Colonic mucosa (tissue), 4 donors: ENCODE measurements around the gene AUTS2. TPM values are rescaled to one million over a fixed set of nuclear protein-coding genes. Genes with fewer than 3 reads are reported as not detected.

Experiments used
- DNase-seq: peaks from one replicate; pipeline ENCODE4 v3.0.0-alpha.2; 2020
- H3K27ac ChIP-seq: fragments of 200-600 bp; one replicate; pipeline ENCODE4 v1.8.0; 2021
- H3K27me3 ChIP-seq: fragments of 200-600 bp; one replicate; pipeline ENCODE4 v1.8.0; 2021
- H3K36me3 ChIP-seq: fragments of 200-600 bp; one replicate; pipeline ENCODE4 v1.8.0; 2021
- H3K4me1 ChIP-seq: fragments of 200-600 bp; one replicate; pipeline ENCODE4 v1.8.0; 2021; ENCODE audit warnings: mild to moderate bottlenecking
- H3K4me3 ChIP-seq: fragments of 200-600 bp; one replicate; pipeline ENCODE4 v1.8.0; 2021
- H3K9ac ChIP-seq, 2 donors: one replicate each; pipeline ENCODE4 v1.7.0; 2013; ENCODE audit warnings: control low read depth in 2 of 2, low read depth in 2 of 2, low read length in 2 of 2
- H3K9me3 ChIP-seq: fragments of 200-600 bp; one replicate; pipeline ENCODE4 v1.8.0; 2021
- intact Hi-C: fragments of 100-400 bp; cut with DNase I; formaldehyde crosslinking; loops from one replicate; pipeline ENCODE4 v1.14.1; 2022
- total RNA-seq, 2 donors: library from RNA; stranded (reverse); fragmentation: NEBNext Ultra II Directional in 1 of 2; extraction: Animal tissue kit (Norgen Biotek cat#: 25700) in 1 of 2; gene quantifications; one replicate each; pipeline ENCODE4 v1.2.1, GENCODE V29; 2021
- TF ChIP-seq, protein P1 (sequence below): fragments of 200-600 bp; IDR thresholded peaks from one replicate; pipeline ENCODE4 v1.8.0; 2022; ENCODE audit warnings: antibody characterized with exemption, mild to moderate bottlenecking
- donor health status: healthy.
- donor health status: DM: no; HTN: no; CAD: no.
- donor health status: DM: no; HTN: no; CAD: no.

AUTS2 gene
- total RNA-seq, 2 donors from 2014 or later, result 39.8 to 42.3 TPM

DNA sequence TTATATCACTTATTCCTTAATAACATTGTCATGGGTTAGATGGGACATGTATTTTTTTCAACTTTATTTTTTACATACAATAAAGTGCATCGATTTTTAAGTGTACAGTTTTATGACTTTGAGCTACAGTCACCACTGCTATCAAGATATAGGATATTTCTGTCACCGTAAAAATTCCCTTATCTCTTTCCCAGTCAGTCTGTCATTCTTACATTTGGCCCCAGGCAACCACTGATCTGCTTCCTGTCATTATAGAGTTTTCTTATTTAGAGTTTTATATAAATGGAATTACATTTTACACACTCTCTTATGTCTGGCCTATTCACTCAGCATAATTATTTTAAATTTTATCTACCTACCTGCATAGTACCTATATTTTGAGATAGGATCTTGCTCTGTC is 145.2 kb downstream of the AUTS2 start:
- Histone ChIP-seq H3K4me3 (no peak overlapping the region), H3K27me3 (no peaks in the 10 kb centered on the region), H3K9me3 (no peaks in the 10 kb centered on the region), H3K36me3 (no peaks in the 10 kb centered on the region), H3K4me1 (no peaks in the 10 kb centered on the region), H3K9ac (no peak overlapping the region), H3K27ac (no peak overlapping the region)
- TF ChIP-seq, protein P1, sequence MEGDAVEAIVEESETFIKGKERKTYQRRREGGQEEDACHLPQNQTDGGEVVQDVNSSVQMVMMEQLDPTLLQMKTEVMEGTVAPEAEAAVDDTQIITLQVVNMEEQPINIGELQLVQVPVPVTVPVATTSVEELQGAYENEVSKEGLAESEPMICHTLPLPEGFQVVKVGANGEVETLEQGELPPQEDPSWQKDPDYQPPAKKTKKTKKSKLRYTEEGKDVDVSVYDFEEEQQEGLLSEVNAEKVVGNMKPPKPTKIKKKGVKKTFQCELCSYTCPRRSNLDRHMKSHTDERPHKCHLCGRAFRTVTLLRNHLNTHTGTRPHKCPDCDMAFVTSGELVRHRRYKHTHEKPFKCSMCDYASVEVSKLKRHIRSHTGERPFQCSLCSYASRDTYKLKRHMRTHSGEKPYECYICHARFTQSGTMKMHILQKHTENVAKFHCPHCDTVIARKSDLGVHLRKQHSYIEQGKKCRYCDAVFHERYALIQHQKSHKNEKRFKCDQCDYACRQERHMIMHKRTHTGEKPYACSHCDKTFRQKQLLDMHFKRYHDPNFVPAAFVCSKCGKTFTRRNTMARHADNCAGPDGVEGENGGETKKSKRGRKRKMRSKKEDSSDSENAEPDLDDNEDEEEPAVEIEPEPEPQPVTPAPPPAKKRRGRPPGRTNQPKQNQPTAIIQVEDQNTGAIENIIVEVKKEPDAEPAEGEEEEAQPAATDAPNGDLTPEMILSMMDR, result no peak
- DNase-seq, result no peak
- intact Hi-C loops, result no loop called here

DNA sequence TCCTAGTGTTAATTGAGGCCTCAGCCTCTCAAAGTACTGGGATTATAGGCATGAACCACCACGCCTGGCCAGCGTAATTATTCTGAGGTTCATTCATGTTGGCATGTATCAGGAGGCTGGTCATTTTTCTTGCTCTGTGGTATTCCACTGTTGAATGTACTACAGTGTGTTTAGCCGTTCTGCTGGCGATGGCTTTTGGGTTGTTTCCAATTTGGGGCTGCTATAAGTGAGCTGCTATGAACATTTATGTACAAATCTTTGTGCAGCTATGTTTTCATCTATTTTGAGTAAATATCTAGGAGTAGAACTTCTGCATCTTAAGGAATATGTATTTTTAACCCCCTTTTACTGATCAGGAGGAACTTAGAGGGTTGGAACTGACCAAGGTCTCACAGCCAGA is 145.8 kb downstream of the AUTS2 start:
- no peaks in the 10 kb centered on the region for H3K9me3 ChIP-seq
- intact Hi-C loops, result no loop called here
- H3K4me3 ChIP-seq, result no peak overlapping the region
- no peak overlapping the region for H3K9ac ChIP-seq
- H3K36me3 ChIP-seq, result no peaks in the 10 kb centered on the region
- H3K27me3 ChIP-seq, result no peaks in the 10 kb centered on the region
- TF ChIP-seq, protein P1, result no peak
- no peak for DNase-seq
- no peak overlapping the region for H3K27ac ChIP-seq
- H3K4me1 ChIP-seq, result no peaks in the 10 kb centered on the region

DNA sequence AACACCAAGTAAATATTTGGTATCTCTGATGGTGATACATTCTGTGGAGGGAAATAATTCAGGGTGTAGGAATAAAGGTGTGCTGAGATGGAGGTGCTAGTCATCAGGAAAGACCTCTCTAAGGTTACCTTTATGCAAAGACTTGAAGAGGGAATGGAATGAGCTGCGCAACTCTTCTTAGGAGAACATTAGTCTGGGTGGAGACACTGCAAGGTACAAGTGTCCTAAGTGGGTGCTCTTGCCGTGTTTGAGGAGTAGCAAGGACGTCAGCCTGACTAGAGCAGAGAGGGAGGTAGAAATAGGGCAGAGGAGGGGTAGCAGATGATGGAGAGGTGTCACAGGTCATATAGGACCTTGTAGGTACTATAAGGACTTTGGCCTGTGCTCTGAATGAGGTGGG is 148.1 kb downstream of the AUTS2 start:
- H3K9me3 ChIP-seq, result no peaks in the 10 kb centered on the region
- intact Hi-C loops, result no loop called here
- TF ChIP-seq, protein P1, result no peak
- no peak overlapping the region for H3K27ac ChIP-seq
- no peak for DNase-seq
- no peaks in the 10 kb centered on the region for H3K4me1 ChIP-seq
- H3K9ac ChIP-seq, result no peak overlapping the region
- no peaks in the 10 kb centered on the region for H3K27me3 ChIP-seq
- no peaks in the 10 kb centered on the region for H3K36me3 ChIP-seq
- H3K4me3 ChIP-seq, result no peak overlapping the region

DNA sequence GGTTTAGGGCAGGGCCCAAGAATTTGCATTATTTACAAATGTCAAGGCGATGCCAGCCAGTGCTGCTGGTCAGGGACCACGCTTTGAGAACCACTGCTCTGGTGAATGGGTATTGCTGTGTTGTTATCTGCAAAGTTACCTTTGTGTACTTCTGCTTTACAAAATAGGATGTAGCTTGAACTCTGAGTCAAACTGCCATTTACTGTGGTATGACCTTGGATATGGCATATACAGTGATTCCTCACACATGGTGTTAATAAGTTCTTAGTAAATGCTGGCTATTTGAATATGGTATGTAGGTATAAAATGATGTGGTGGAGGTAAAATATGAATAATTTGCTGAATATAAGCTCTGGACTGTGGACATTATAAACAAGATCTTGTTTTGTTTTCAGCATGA is 148.9 kb downstream of the AUTS2 start:
- intact Hi-C loops, result no loop called here
- no peak overlapping the region for H3K27ac ChIP-seq
- TF ChIP-seq, protein P1, result no peak
- no peak for DNase-seq
- no peaks in the 10 kb centered on the region for H3K36me3 ChIP-seq
- H3K4me3 ChIP-seq, result no peak overlapping the region
- H3K27me3 ChIP-seq, result no peaks in the 10 kb centered on the region
- H3K4me1 ChIP-seq, result no peaks in the 10 kb centered on the region
- H3K9me3 ChIP-seq, result no peaks in the 10 kb centered on the region
- no peak overlapping the region for H3K9ac ChIP-seq

DNA sequence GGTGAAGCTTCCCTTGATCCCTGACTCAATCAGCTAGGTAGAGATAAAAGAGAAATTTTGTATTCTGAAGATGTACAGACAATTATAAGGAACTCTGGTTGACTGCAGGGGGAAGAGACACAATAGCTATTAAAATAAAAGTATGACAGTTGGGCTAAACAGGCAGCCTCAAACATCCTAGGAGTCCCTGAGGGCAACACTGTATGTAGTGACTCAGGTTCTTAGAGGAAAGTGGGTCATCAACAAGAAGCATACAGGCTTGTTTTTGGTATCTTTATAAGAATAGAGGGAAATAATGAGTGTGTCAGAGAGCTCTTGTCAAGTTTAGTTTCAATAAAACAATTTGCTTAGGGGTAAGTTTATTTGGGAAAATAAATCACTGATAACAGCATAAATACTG is 150.3 kb downstream of the AUTS2 start:
- TF ChIP-seq, protein P1, result no peak

More for the DNA sequence above, 150.3 kb downstream of the AUTS2 start:
- intact Hi-C loops, result no loop called here
- Histone ChIP-seq H3K27ac (no peak overlapping the region), H3K36me3 (no peaks in the 10 kb centered on the region), H3K4me1 (no peaks in the 10 kb centered on the region), H3K9ac (no peak overlapping the region), H3K4me3 (no peak overlapping the region), H3K27me3 (no peaks in the 10 kb centered on the region), H3K9me3 (no peaks in the 10 kb centered on the region)
- DNase-seq, result no peak
